ENCODE results near the gene C2.

DNA sequence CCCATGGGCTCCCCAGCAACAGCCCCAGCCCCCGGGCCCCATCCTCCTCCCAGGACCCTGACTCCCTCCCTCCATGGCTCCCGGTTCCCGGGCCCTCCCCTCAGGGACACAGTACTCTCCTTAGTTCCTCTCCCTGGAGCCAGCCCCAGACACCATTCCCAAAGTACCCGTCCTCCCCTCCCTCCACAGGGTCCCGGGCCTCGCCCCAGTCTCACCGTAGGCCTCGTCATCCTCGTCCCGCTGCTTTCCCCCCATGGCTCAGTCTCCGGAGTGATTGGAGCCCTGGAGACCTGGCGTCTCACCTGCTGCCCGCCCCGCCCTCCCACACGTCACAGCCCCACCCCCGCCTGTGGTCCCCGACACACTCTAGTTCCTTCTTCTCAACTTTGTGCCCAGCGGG, 48.8 kb upstream of the C2 start, which contains the start of gene SLC44A4:
- TF ChIP-seq EP300 (IDR thresholded peaks at IDR 0.05) (no peak), CTCF (IDR thresholded peaks at IDR 0.05) (no peak)
